SK-N-SH (cell line): ENCODE data around the gene PDE2A. TPM values are rescaled to one million over a fixed set of nuclear protein-coding genes. Genes with fewer than 3 reads are reported as not detected.

Experiments
- CTCF ChIA-PET: fragments of 300-600, 350-600 bp; formaldehyde crosslinking; extraction: SDS; loops from one replicate; lab custom pipeline; 2021; lab: Yijun Ruan, JAX
- POLR2A ChIA-PET: fragments of 350-600 bp; sonication (Branson Sonifier 250); formaldehyde crosslinking; extraction: SDS; loops from one replicate; lab custom pipeline; 2020; ENCODE audit warnings: antibody characterized with exemption, inconsistent platforms; lab: Yijun Ruan, JAX
- DNase-seq: peaks from one replicate; pipeline ENCODE4 v3.0.0; 2012
- H2AFZ ChIP-seq: fragments of 200-600 bp; sonication (generic); 2 replicates; pipeline ENCODE4 v1.8.1; 2016; ENCODE audit warnings: antibody characterized with exemption, mild to moderate bottlenecking, low read depth
- H3F3A ChIP-seq: fragments of 200-600 bp; sonication (generic); replicated peaks from 2 replicates; pipeline ENCODE3; 2016; ENCODE audit warnings: antibody characterized with exemption, mild to moderate bottlenecking; ENCODE audit not compliant: insufficient read depth
- H3K27ac ChIP-seq, 2 experiments: fragments of 200-500 bp in 1 of 2; fragments of 200-600 bp in 1 of 2; sonication (Bioruptor generic) in 1 of 2; sonication (generic), shearing (Covaris generic) in 1 of 2; 2 replicates each; pipeline versions ENCODE4 v1.5.1 to v1.6.1; 2014 to 2016; ENCODE audit warnings: low read depth in 2 of 2, inconsistent platforms in 1 of 2, low read length in 1 of 2, mild to moderate bottlenecking in 1 of 2, mixed read lengths in 1 of 2
- H3K27me3 ChIP-seq: fragments of 200-600 bp; sonication (generic), shearing (Covaris generic); 2 replicates; pipeline ENCODE4 v1.6.1; 2016; ENCODE audit warnings: mixed run types; ENCODE audit not compliant: insufficient read depth
- H3K36me3 ChIP-seq, 2 experiments: fragments of 200-500 bp in 1 of 2; fragments of 200-600 bp in 1 of 2; sonication (Bioruptor generic) in 1 of 2; sonication (generic) in 1 of 2; replicated peaks in 1 of 2; 2 replicates each; pipeline versions ENCODE3 to v1.5.1; 2014 to 2016; ENCODE audit warnings: low read length in 1 of 2, mild to moderate bottlenecking in 1 of 2; ENCODE audit not compliant: insufficient read depth in 2 of 2, control insufficient read depth in 1 of 2
- H3K4me1 ChIP-seq, 2 experiments: fragments of 200-500 bp in 1 of 2; fragments of 200-600 bp in 1 of 2; sonication (Bioruptor generic) in 1 of 2; sonication (generic), shearing (Covaris generic) in 1 of 2; 2 replicates each; pipeline versions ENCODE4 v1.5.1 to v1.6.1; 2014 to 2016; ENCODE audit warnings: low read depth in 1 of 2, low read length in 1 of 2, mixed run types in 1 of 2; ENCODE audit not compliant: insufficient read depth in 2 of 2, control insufficient read depth in 1 of 2
- H3K4me2 ChIP-seq: fragments of 200-600 bp; sonication (generic), shearing (Covaris generic); 2 replicates; pipeline ENCODE4 v1.6.1; 2017; ENCODE audit warnings: mixed run types
- H3K4me3 ChIP-seq, 2 experiments: fragments of 200-500 bp in 1 of 2; fragments of 200-600 bp in 1 of 2; sonication (Bioruptor generic) in 1 of 2; sonication (generic), shearing (Covaris generic) in 1 of 2; 2 replicates each; pipeline versions ENCODE4 v1.5.1 to v1.8.1; 2014 to 2016; ENCODE audit warnings: low read depth in 2 of 2, inconsistent platforms in 1 of 2, low read length in 1 of 2, mild to moderate bottlenecking in 1 of 2, mixed read lengths in 1 of 2, moderate library complexity in 1 of 2
- H3K79me2 ChIP-seq: fragments of 200-600 bp; sonication (generic); 2 replicates; pipeline ENCODE4 v1.8.1; 2017; ENCODE audit warnings: mild to moderate bottlenecking; ENCODE audit not compliant: insufficient read depth
- H3K9ac ChIP-seq: fragments of 200-600 bp; sonication (generic); 2 replicates; pipeline ENCODE4 v1.6.1; 2017; ENCODE audit warnings: mixed run types
- H3K9me2 ChIP-seq: fragments of 200-600 bp; sonication (generic); 2 replicates; pipeline ENCODE4 v1.6.1; 2017; ENCODE audit warnings: mixed run types
- H3K9me3 ChIP-seq: fragments of 200-600 bp; sonication (generic); 2 replicates; pipeline ENCODE4 v1.6.1; 2017; ENCODE audit warnings: mixed run types, mild to moderate bottlenecking, moderate library complexity
- H4K20me1 ChIP-seq: fragments of 200-600 bp; sonication (generic); 2 replicates; pipeline ENCODE4 v1.6.1; 2017; ENCODE audit warnings: mild to moderate bottlenecking, mixed run types; ENCODE audit not compliant: insufficient read depth
- CHD2 ChIP-seq: fragments of 150-350 bp; IDR thresholded peaks from 2 replicates; pipeline ENCODE4 v1.6.1; 2018; ENCODE audit warnings: low read length; ENCODE audit not compliant: partially characterized antibody
- ELF1 ChIP-seq: IDR thresholded peaks from 2 replicates; pipeline ENCODE4 v1.4.0; 2012
- EP300 ChIP-seq, 2 experiments: IDR thresholded peaks; 2 replicates each; pipeline versions ENCODE4 v1.4.0 to v1.6.1; 2012; ENCODE audit warnings: borderline replicate concordance in 1 of 2, low read depth in 1 of 2, low read length in 1 of 2
- EZH2phosphoT487 ChIP-seq: fragments of 200-600 bp; sonication (generic); IDR thresholded peaks from 2 replicates; pipeline ENCODE4 v1.6.1; 2017; ENCODE audit warnings: low read depth, mixed run types, mild to moderate bottlenecking, antibody characterized with exemption, moderate library complexity, borderline replicate concordance
- FOXJ3 ChIP-seq: sonication (generic); formaldehyde crosslinking; IDR thresholded peaks from 2 replicates; pipeline ENCODE4 v1.5.1; 2020; ENCODE audit warnings: mild to moderate bottlenecking, missing genetic modification reagents
- GABPA ChIP-seq: IDR thresholded peaks from 2 replicates; pipeline ENCODE4 v1.4.0; 2012; ENCODE audit warnings: low read depth, mild to moderate bottlenecking
- MEF2A ChIP-seq: IDR thresholded peaks from 2 replicates; pipeline ENCODE4 v1.4.0; 2012; ENCODE audit warnings: low read depth, borderline replicate concordance
- POLR2AphosphoS5 ChIP-seq: IDR thresholded peaks from 2 replicates; pipeline ENCODE4 v1.6.1; 2012; ENCODE audit warnings: low read depth, low read length
- RXRA ChIP-seq: IDR thresholded peaks from 2 replicates; pipeline ENCODE4 v1.4.0; 2012; ENCODE audit warnings: low read depth, mild to moderate bottlenecking, borderline replicate concordance
- SIN3A ChIP-seq: IDR thresholded peaks from 2 replicates; pipeline ENCODE4 v1.6.1; 2012; ENCODE audit warnings: low read depth, mild to moderate bottlenecking, low read length, moderate library complexity, borderline replicate concordance
- SMC3 ChIP-seq: IDR thresholded peaks from 2 replicates; pipeline ENCODE4 v1.6.1; 2012; ENCODE audit warnings: low read depth, low read length, improper control_type of control experiment
- TAF1 ChIP-seq: IDR thresholded peaks from 2 replicates; pipeline ENCODE4 v1.6.1; 2012; ENCODE audit warnings: low read depth, mild to moderate bottlenecking, low read length, moderate library complexity, borderline replicate concordance
- TEAD4 ChIP-seq: IDR thresholded peaks from 2 replicates; pipeline ENCODE4 v1.4.0; 2012; ENCODE audit warnings: mild to moderate bottlenecking, borderline replicate concordance; ENCODE audit not compliant: insufficient read depth
- YY1 ChIP-seq: IDR thresholded peaks from 2 replicates; pipeline ENCODE4 v1.4.0; 2012; ENCODE audit warnings: low read depth, mild to moderate bottlenecking
- WGBS: methylation state at CpG from one replicate; pipeline ENCODE4 v1.1.6; 2017; ENCODE audit warnings: low lambda C conversion rate; 5-methylcytosine and 5-hydroxymethylcytosine counted together
- polyA plus RNA-seq, 3 experiments: library from polyadenylated mRNA; depleted of rRNA; stranded (reverse); fragments of >200 nt; gene quantifications; 2 replicates each; pipeline ENCODE4 v1.2.3, GENCODE V29; 2012
- TF ChIP-seq, protein P1 (sequence below): fragments of 200-600 bp; sonication (generic); IDR thresholded peaks from 2 replicates; pipeline ENCODE4 v1.6.1; 2017; ENCODE audit warnings: antibody characterized with exemption, mild to moderate bottlenecking, moderate library complexity
- TF ChIP-seq, protein P2 (sequence below): IDR thresholded peaks from 2 replicates; pipeline ENCODE4 v1.6.1; 2012; ENCODE audit warnings: mild to moderate bottlenecking, low read depth, low read length, moderate library complexity
- TF ChIP-seq, protein P3 (sequence below): fragments of 150-350 bp; IDR thresholded peaks from 2 replicates; pipeline ENCODE4 v1.6.1; 2017; ENCODE audit warnings: antibody characterized with exemption, low read length, low read depth, borderline replicate concordance

Gene PDE2A
- polyA plus RNA-seq, 1 of the 3 experiments (the other 2 are of a cell fraction) = 0.43 TPM

DNA sequence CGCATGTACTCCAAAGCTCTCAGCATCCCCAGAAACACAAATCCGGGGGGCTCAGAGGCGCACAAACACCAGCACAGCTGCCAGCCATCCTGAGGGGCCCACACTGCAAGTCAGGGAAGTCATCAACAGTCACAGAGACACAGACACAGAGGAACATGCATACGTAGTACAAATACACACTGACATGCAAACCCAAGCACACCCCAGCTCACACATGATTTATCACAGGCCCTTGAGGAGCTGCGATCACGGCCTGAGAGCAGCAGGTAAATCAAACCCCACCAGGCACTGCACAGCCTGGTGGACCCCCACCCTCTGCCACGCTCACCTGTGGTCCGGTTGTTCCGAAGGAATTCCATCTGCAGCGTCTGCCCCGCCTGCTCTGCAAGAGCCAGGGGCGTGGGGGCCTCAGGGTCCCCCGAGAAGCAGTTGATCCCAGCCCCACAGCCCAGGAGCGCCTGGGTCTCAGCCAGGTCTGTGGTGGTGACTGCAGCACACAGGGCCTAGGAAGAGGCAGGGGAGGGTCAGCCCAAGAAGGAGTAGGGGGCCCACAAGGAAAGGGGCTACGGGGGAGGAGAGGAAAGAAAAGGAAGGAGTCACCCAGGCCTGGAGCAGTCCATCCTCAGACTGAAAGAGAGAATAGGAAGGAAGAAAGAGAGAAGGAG, 28.5 kb upstream of the PDE2A start:
- H3K9me3 ChIP-seq = no peaks in the 10 kb centered on the region
- no peaks in the 10 kb centered on the region for H4K20me1 ChIP-seq
- POLR2A ChIA-PET = no interaction called here
- H3K9me2 ChIP-seq = no peaks in the 10 kb centered on the region
- peaks cover 7 to 44% of the 10 kb centered on the region in 2 experiments for H3K36me3 ChIP-seq
- no peak overlapping the region for H3K9ac ChIP-seq
- H3K4me1 ChIP-seq = peaks cover 0 to 12% of the 10 kb centered on the region in 2 experiments; a peak in 1 of 4 replicates
- peak overlapping the region in 1 of 2 experiments; percentile 44; a peak in 1 of 4 replicates for H3K27ac ChIP-seq
- H3F3A ChIP-seq = no peaks in the 10 kb centered on the region
- CTCF ChIA-PET = interaction anchor here (0.6 to 2.9 kb wide), 9 partner anchors 18 to 353 kb away, joined by 3 to 15 read pairs (median 3); no protein-coding TSS in a partner anchor
- H3K79me2 ChIP-seq = no peaks in the 10 kb centered on the region
- H3K4me2 ChIP-seq = no peak overlapping the region
- H2AFZ ChIP-seq = no peak overlapping the region
- H3K27me3 ChIP-seq = no peaks in the 10 kb centered on the region
- DNase-seq = no peak
- TF ChIP-seq YY1 (no peak), SIN3A (no peak), EZH2phosphoT487 (no peak), GABPA (no peak), SMC3 (no peak), TAF1 (no peak)
- TF ChIP-seq, protein P1, sequence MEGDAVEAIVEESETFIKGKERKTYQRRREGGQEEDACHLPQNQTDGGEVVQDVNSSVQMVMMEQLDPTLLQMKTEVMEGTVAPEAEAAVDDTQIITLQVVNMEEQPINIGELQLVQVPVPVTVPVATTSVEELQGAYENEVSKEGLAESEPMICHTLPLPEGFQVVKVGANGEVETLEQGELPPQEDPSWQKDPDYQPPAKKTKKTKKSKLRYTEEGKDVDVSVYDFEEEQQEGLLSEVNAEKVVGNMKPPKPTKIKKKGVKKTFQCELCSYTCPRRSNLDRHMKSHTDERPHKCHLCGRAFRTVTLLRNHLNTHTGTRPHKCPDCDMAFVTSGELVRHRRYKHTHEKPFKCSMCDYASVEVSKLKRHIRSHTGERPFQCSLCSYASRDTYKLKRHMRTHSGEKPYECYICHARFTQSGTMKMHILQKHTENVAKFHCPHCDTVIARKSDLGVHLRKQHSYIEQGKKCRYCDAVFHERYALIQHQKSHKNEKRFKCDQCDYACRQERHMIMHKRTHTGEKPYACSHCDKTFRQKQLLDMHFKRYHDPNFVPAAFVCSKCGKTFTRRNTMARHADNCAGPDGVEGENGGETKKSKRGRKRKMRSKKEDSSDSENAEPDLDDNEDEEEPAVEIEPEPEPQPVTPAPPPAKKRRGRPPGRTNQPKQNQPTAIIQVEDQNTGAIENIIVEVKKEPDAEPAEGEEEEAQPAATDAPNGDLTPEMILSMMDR = no peak
- TF ChIP-seq, protein P2, sequence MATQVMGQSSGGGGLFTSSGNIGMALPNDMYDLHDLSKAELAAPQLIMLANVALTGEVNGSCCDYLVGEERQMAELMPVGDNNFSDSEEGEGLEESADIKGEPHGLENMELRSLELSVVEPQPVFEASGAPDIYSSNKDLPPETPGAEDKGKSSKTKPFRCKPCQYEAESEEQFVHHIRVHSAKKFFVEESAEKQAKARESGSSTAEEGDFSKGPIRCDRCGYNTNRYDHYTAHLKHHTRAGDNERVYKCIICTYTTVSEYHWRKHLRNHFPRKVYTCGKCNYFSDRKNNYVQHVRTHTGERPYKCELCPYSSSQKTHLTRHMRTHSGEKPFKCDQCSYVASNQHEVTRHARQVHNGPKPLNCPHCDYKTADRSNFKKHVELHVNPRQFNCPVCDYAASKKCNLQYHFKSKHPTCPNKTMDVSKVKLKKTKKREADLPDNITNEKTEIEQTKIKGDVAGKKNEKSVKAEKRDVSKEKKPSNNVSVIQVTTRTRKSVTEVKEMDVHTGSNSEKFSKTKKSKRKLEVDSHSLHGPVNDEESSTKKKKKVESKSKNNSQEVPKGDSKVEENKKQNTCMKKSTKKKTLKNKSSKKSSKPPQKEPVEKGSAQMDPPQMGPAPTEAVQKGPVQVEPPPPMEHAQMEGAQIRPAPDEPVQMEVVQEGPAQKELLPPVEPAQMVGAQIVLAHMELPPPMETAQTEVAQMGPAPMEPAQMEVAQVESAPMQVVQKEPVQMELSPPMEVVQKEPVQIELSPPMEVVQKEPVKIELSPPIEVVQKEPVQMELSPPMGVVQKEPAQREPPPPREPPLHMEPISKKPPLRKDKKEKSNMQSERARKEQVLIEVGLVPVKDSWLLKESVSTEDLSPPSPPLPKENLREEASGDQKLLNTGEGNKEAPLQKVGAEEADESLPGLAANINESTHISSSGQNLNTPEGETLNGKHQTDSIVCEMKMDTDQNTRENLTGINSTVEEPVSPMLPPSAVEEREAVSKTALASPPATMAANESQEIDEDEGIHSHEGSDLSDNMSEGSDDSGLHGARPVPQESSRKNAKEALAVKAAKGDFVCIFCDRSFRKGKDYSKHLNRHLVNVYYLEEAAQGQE = no peak
- H3K4me3 ChIP-seq = no peak overlapping the region
- 84% methylated on average over 5 of the region's 15 CpGs for WGBS

DNA sequence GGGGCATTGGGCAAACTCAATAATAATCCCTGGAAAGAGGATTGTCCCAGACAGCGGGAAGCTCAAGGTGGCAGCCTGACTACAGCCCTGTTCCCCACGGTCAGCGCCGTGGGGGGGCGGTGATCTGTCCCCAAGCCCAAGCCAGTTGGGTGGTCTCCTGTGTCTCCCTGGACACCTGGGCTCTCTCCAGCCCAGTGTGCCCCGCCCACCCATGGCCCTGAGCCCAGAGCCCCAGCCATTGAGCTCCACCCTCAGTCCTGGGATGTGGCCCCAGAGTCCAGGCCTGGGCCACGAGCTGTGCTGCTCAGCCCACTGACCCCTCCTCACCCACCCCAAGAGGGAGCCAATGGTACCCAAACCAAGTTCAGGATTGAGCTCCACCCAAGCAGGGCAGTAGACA, 27.9 kb upstream of the PDE2A start:
- Histone ChIP-seq H3K4me1 (peaks cover 0 to 12% of the 10 kb centered on the region in 2 experiments; a peak in 1 of 4 replicates), H4K20me1 (no peaks in the 10 kb centered on the region), H3K36me3 (peaks cover 3 to 43% of the 10 kb centered on the region in 2 experiments), H2AFZ (no peak overlapping the region), H3K9ac (no peak overlapping the region), H3F3A (no peaks in the 10 kb centered on the region), H3K79me2 (no peaks in the 10 kb centered on the region), H3K27me3 (no peaks in the 10 kb centered on the region), H3K4me2 (no peak overlapping the region), H3K9me3 (no peaks in the 10 kb centered on the region), H3K9me2 (no peaks in the 10 kb centered on the region), H3K27ac (no peak overlapping the region), H3K4me3 (no peak overlapping the region)
- 96% methylated on average over 4 of the region's 7 CpGs for WGBS
- CTCF ChIA-PET = interaction anchor here (0.6 to 2.9 kb wide), 5 partner anchors 17 to 353 kb away, joined by 3 to 15 read pairs (median 4); no protein-coding TSS in a partner anchor
- POLR2A ChIA-PET = no interaction called here
- no peak for DNase-seq
- no peak for TF ChIP-seq FOXJ3 (CRISPR knock-in tag)
- TF ChIP-seq CHD2 = no peak
- no peak for TF ChIP-seq SIN3A
- no peak for TF ChIP-seq POLR2AphosphoS5
- TF ChIP-seq ELF1 = no peak
- TF ChIP-seq GABPA = no peak
- TF ChIP-seq SMC3 = no peak
- TF ChIP-seq MEF2A = no peak
- TF ChIP-seq RXRA = no peak
- TF ChIP-seq TEAD4 = no peak
- TF ChIP-seq, protein P1 = no peak
- TF ChIP-seq, protein P3, sequence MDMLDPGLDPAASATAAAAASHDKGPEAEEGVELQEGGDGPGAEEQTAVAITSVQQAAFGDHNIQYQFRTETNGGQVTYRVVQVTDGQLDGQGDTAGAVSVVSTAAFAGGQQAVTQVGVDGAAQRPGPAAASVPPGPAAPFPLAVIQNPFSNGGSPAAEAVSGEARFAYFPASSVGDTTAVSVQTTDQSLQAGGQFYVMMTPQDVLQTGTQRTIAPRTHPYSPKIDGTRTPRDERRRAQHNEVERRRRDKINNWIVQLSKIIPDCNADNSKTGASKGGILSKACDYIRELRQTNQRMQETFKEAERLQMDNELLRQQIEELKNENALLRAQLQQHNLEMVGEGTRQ = no peak
- no peak for TF ChIP-seq EP300 (IDR thresholded peaks at IDR 0.05; ENCODE audit: borderline replicate concordance in 1 of 2, low read depth in 1 of 2, low read length in 1 of 2)
